Upper lobe of left lung (tissue), 6 donors: Measurements from ENCODE around the gene ARF3. TPM values are rescaled to one million over a fixed set of nuclear protein-coding genes. Genes with fewer than 3 reads are reported as not detected.

Experiments used
- ATAC-seq, 2 donors: fragments of 200-7000 bp; cut with Tn5 transposase; one replicate each; pipeline ENCODE4 v1.9.1; 2022; ENCODE audit warnings: mild to moderate bottlenecking in 2 of 2, moderate library complexity in 2 of 2; ENCODE audit not compliant: low FRiP score in 2 of 2
- DNase-seq, 2 donors: peaks; one replicate each; pipeline ENCODE4 v3.0.0-alpha.2; 2019 to 2020
- H3K27ac ChIP-seq, 4 donors: fragments of 200-600 bp; sonication (generic); one replicate each; pipeline ENCODE4 v1.5.1; 2016 to 2019
- H3K27me3 ChIP-seq, 4 donors: fragments of 200-600 bp; sonication (generic); one replicate each; pipeline ENCODE4 v1.5.1; 2017 to 2019
- H3K36me3 ChIP-seq, 4 donors: fragments of 200-600 bp; sonication (generic); one replicate each; pipeline ENCODE4 v1.5.1; 2016 to 2019
- H3K4me1 ChIP-seq, 4 donors: fragments of 200-600 bp; sonication (generic); one replicate each; pipeline ENCODE4 v1.5.1; 2018 to 2019
- H3K4me3 ChIP-seq, 4 donors: fragments of 200-600 bp; sonication (generic); one replicate each; pipeline ENCODE4 v1.5.1; 2017 to 2019; ENCODE audit warnings: mild to moderate bottlenecking in 2 of 4, moderate library complexity in 1 of 4
- H3K9me3 ChIP-seq, 4 donors: fragments of 200-600 bp; sonication (generic); one replicate each; pipeline ENCODE4 v1.5.1; 2018 to 2019
- CTCF ChIP-seq, 6 experiments: fragments of 450-650 bp in 4 of 6; fragments of 200-600 bp in 2 of 6; sonication (generic) in 2 of 6; IDR thresholded peaks; one replicate each; pipeline ENCODE4 v1.5.1; 2016 to 2019; ENCODE audit warnings: antibody characterized with exemption in 6 of 6
- EP300 ChIP-seq, 4 donors: sonication (generic); formaldehyde crosslinking; IDR thresholded peaks; one replicate each; pipeline ENCODE4 v1.5.1; 2017; ENCODE audit warnings: antibody characterized with exemption in 4 of 4, control low read depth in 2 of 4
- POLR2A ChIP-seq, 4 donors: fragments of 450-650 bp; IDR thresholded peaks; one replicate each; pipeline ENCODE4 v1.5.1; 2016 to 2017; ENCODE audit warnings: antibody characterized with exemption in 4 of 4, mild to moderate bottlenecking in 2 of 4
- POLR2AphosphoS5 ChIP-seq, 2 donors: sonication (generic); formaldehyde crosslinking; IDR thresholded peaks; one replicate each; pipeline ENCODE4 v1.5.1; 2017; ENCODE audit warnings: antibody characterized with exemption in 2 of 2
- WGBS, 2 donors: methylation state at CpG; one replicate each; pipeline ENCODE4 v1.1.5; 2017 to 2018; 5-methylcytosine and 5-hydroxymethylcytosine counted together
- total RNA-seq, 6 donors: library from RNA; depleted of rRNA in 4 of 6; stranded (reverse); fragments of >200 nt in 4 of 6; gene quantifications; one replicate each; pipeline versions ENCODE4 v1.1.0 to v1.2.1, GENCODE V29; 2016 to 2021
- donor health status: DM: no; HTN: no; CAD: no; lungs with moderate emphysema.
- donor health status: DM: no; HTN: yes; CAD: no; lungs with severe emphysema.

The ARF3 gene
- total RNA-seq, 6 donors from 2014 or later: 67.4 to 178 (median 99.2) TPM

- ATAC-seq (peak in 1 of 2 donors; percentile 22), DNase-seq (peak in 1 of 2 donors; percentile 91)
- Histone ChIP-seq H3K4me3 (peak overlapping the region; percentile 30 to 61 (median 49)), H3K36me3 (peaks cover 0 to 27% (median 19%) of the 10 kb centered on the region in 4 donors), H3K4me1 (peaks cover 36 to 51% (median 47%) of the 10 kb centered on the region in 4 donors), H3K9me3 (no peaks in the 10 kb centered on the region), H3K27ac (no peak overlapping the region), H3K27me3 (peaks cover 0 to 41% (median 28%) of the 10 kb centered on the region in 4 donors)
- TF ChIP-seq POLR2A (IDR thresholded peaks at IDR 0.05): no peak
- TF ChIP-seq CTCF (IDR thresholded peaks at IDR 0.05): no peak
- TF ChIP-seq EP300 (IDR thresholded peaks at IDR 0.05): no peak
- TF ChIP-seq POLR2AphosphoS5 (IDR thresholded peaks at IDR 0.05): no peak
- 3% methylated on average over 13 to 35 of the region's 57 CpGs for WGBS, 2 donors
These were observed 40.6 kb upstream of the ARF3 start for GRCh38 chr12:48997719-48998496.

DNA sequence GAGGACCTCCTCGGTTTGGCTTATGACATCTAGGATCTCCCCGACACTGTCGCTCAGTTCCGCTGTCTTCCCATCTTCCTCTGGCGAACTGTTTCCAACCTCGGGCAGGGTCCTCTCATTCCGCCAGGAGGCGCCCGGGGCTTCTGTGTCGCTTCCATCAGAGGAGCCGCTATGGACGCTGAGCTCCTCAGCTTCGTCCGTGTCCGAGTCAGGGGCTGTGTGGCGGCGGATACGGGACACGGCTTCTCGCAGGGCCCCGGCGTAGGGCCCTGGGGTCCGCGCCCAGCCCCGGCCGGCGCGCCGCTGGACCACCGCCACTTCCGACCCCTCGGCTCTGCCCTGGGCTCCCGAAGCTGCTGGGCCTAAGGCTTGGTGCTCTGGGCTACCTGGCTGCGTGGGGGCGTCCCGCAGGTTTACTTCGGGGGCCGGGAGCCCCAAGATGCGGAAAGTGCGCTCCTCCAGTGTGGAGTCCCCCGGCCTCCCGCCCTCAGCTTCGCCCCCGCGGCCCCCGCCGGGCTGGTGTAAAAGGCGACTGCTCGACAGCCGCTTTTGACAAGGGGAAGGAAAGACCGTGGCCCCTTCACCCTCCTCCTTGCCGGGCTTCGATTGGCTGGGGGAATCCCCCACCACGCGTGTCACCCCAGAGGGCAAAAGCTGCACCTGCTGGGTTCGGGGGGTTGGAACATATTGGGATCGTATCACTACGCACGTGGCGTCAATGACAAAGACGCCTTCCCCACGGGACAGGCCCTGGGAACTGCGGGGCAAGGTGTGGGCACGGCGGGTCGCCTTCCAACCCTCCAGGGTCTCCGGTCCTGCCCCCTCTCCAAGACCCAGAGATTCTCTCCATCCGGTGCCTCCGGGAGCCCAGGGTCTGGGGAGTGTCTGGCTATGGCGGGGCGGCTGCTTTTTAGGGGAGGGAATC is 39.8 kb upstream of the ARF3 start:
- Histone ChIP-seq H3K4me3 (peak overlapping the region; percentile 39 to 61 (median 46)), H3K9me3 (no peaks in the 10 kb centered on the region), H3K27ac (no peak overlapping the region), H3K4me1 (peaks cover 36 to 51% (median 47%) of the 10 kb centered on the region in 4 donors), H3K27me3 (peaks cover 0 to 41% (median 28%) of the 10 kb centered on the region in 4 donors), H3K36me3 (peaks cover 0 to 19% (median 10%) of the 10 kb centered on the region in 4 donors)
- no peak for TF ChIP-seq POLR2AphosphoS5 (IDR thresholded peaks at IDR 0.05)
- peak; percentile 72 to 79 (median 78) for TF ChIP-seq CTCF (IDR thresholded peaks at IDR 0.05)
- no peak for TF ChIP-seq EP300 (IDR thresholded peaks at IDR 0.05)
- DNase-seq (peak; percentile 84 to 87), ATAC-seq (peak; percentile 74 to 86)
- 3 to 6% methylated on average over 27 to 52 of the region's 71 CpGs for WGBS, 2 donors

DNA sequence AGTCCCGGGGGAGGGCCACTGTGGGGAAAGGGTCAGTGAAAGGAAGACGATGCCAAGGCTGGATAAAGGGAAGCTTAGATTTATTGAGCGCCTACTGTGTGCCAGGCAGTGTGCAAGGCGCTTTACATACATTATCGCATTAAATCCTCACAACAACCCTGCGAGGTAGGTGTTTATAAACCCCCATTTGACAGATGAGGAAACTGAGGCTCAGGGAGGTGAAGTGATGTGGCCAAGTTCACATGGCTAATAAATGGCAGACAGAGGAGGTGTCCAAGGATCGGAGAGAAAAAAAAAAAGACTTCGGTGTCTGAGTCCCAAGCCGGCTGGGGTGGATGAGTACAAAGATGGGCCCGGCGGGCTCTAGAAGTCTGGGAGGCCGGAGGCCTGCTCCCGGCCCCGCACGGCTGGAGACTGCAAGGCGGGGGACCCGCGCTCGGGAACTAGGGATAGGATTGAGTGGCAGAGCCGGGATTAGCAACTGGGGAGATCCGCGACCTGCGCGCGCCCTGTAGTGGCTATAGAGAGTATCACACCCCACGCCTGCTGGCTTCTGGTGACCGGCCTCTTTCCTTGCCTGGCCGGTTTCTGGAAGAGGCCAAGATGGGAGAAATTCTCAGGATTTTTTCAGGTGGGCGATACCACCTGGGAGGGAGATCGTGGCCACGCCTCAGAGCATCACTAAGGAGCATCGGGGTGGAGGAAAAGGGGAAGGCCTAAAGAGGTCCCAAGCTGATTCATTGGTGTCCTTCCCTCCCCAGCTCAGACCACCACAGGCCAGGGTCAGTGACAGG is 38.0 kb upstream of the ARF3 start:
- TF ChIP-seq CTCF (IDR thresholded peaks at IDR 0.05) (peak; percentile 77 to 88 (median 83)), EP300 (IDR thresholded peaks at IDR 0.05) (no peak)
- Histone ChIP-seq H3K36me3 (peaks cover 0 to 1% (median 0%) of the 10 kb centered on the region in 4 donors), H3K9me3 (no peaks in the 10 kb centered on the region), H3K4me3 (peak overlapping the region in 2 of 4 donors; percentile 25 to 30), H3K27me3 (peaks cover 0 to 41% (median 28%) of the 10 kb centered on the region in 4 donors), H3K4me1 (peaks cover 36 to 51% (median 46%) of the 10 kb centered on the region in 4 donors), H3K27ac (no peak overlapping the region)
- peak; percentile 87 to 90 for DNase-seq
- ATAC-seq: peak; percentile 87 to 90
- 7 to 9% methylated on average over 32 of the region's 32 CpGs for WGBS, 2 donors

GRCh38 chr12:48994224-48995085 is 37.2 kb upstream of the ARF3 start:
- no peak for ATAC-seq

More at GRCh38 chr12:48994224-48995085, 37.2 kb upstream of the ARF3 start:
- Histone ChIP-seq H3K4me3 (peak overlapping the region in 1 of 4 donors; percentile 25), H3K4me1 (peaks cover 29 to 44% (median 38%) of the 10 kb centered on the region in 4 donors), H3K27ac (no peak overlapping the region), H3K27me3 (peaks cover 0 to 36% (median 24%) of the 10 kb centered on the region in 4 donors), H3K9me3 (no peaks in the 10 kb centered on the region), H3K36me3 (no peaks in the 10 kb centered on the region)
- no peak for TF ChIP-seq POLR2AphosphoS5 (IDR thresholded peaks at IDR 0.05)
- no peak for TF ChIP-seq EP300 (IDR thresholded peaks at IDR 0.05)
- no peak for TF ChIP-seq CTCF (IDR thresholded peaks at IDR 0.05)
- TF ChIP-seq POLR2A (IDR thresholded peaks at IDR 0.05): no peak
- DNase-seq: peak in 1 of 2 donors; percentile 59
- 23 to 27% methylated on average over 16 to 31 of the region's 32 CpGs for WGBS, 2 donors
